ENCODE results near the gene CTSD. TPM values are rescaled to one million over a fixed set of nuclear protein-coding genes. Genes with fewer than 3 reads are reported as not detected.

Gene CTSD
- total RNA-seq, 1 experiment from 2014 or later: 26.1 TPM

- Histone ChIP-seq H3K4me1 (ENCODE audit: low read length) (no peaks in the 10 kb centered on the region), H3K27me3 (ENCODE audit: low read length) (no peaks in the 10 kb centered on the region), H4K20me1 (ENCODE audit: insufficient read depth, low read depth, low read length) (no peaks in the 10 kb centered on the region), H2AFZ (ENCODE audit: low read length) (no peak overlapping the region), H3K79me2 (ENCODE audit: low read length) (no peaks in the 10 kb centered on the region), H3K4me2 (ENCODE audit: low read depth, low read length, poor library complexity, severe bottlenecking) (no peak overlapping the region), H3K9me3 (ENCODE audit: low read length) (no peaks in the 10 kb centered on the region), H3K4me3 (ENCODE audit: low read length) (no peak overlapping the region), H3K9me2 (replicated peaks; ENCODE audit: insufficient read depth, low read length) (no peaks in the 10 kb centered on the region), H3K27ac (ENCODE audit: low read length) (no peak overlapping the region), H3K36me3 (ENCODE audit: insufficient read depth, low read length) (no peaks in the 10 kb centered on the region), H3K9ac (ENCODE audit: low read length) (no peak overlapping the region)
- no peak for DNase-seq
Observed at GRCh38 chr11:1728931-1729691, 34.6 kb downstream of the CTSD start.

- H3K4me2 ChIP-seq (ENCODE audit: low read depth, low read length, poor library complexity, severe bottlenecking): no peak overlapping the region
- no peak overlapping the region for H3K9ac ChIP-seq (ENCODE audit: low read length)
- no peaks in the 10 kb centered on the region for H3K27me3 ChIP-seq (ENCODE audit: low read length)
- no peak for DNase-seq
- no peaks in the 10 kb centered on the region for H3K9me3 ChIP-seq (ENCODE audit: low read length)
- no peak overlapping the region for H3K27ac ChIP-seq (ENCODE audit: low read length)
- H3K9me2 ChIP-seq (replicated peaks; ENCODE audit: insufficient read depth, low read length): no peaks in the 10 kb centered on the region
- H3K36me3 ChIP-seq (ENCODE audit: insufficient read depth, low read length): no peaks in the 10 kb centered on the region
- no peaks in the 10 kb centered on the region for H3K79me2 ChIP-seq (ENCODE audit: low read length)
- H2AFZ ChIP-seq (ENCODE audit: low read length): no peak overlapping the region
- H4K20me1 ChIP-seq (ENCODE audit: insufficient read depth, low read depth, low read length): no peaks in the 10 kb centered on the region
- H3K4me1 ChIP-seq (ENCODE audit: low read length): no peaks in the 10 kb centered on the region
- H3K4me3 ChIP-seq (ENCODE audit: low read length): no peak overlapping the region
Observed at GRCh38 chr11:1728301-1728700, 35.4 kb downstream of the CTSD start.

GRCh38 chr11:1727861-1728260, 35.9 kb downstream of the CTSD start:
- DNase-seq: no peak
- no peaks in the 10 kb centered on the region for H4K20me1 ChIP-seq (ENCODE audit: insufficient read depth, low read depth, low read length)
- H3K27me3 ChIP-seq (ENCODE audit: low read length): no peaks in the 10 kb centered on the region

GRCh38 chr11:1727096-1727690, 36.5 kb downstream of the CTSD start:
- Histone ChIP-seq H3K4me1 (ENCODE audit: low read length) (no peaks in the 10 kb centered on the region), H4K20me1 (ENCODE audit: insufficient read depth, low read depth, low read length) (no peaks in the 10 kb centered on the region), H2AFZ (ENCODE audit: low read length) (no peak overlapping the region), H3K27ac (ENCODE audit: low read length) (no peak overlapping the region), H3K9ac (ENCODE audit: low read length) (no peak overlapping the region), H3K36me3 (ENCODE audit: insufficient read depth, low read length) (no peaks in the 10 kb centered on the region), H3K4me3 (ENCODE audit: low read length) (no peak overlapping the region), H3K27me3 (ENCODE audit: low read length) (no peaks in the 10 kb centered on the region), H3K4me2 (ENCODE audit: low read depth, low read length, poor library complexity, severe bottlenecking) (no peak overlapping the region), H3K79me2 (ENCODE audit: low read length) (no peaks in the 10 kb centered on the region), H3K9me3 (ENCODE audit: low read length) (no peaks in the 10 kb centered on the region), H3K9me2 (replicated peaks; ENCODE audit: insufficient read depth, low read length) (no peaks in the 10 kb centered on the region)
- no peak for DNase-seq

More at GRCh38 chr11:1727861-1728260, 35.9 kb downstream of the CTSD start:
- H3K9me3 ChIP-seq (ENCODE audit: low read length): no peaks in the 10 kb centered on the region
- no peaks in the 10 kb centered on the region for H3K9me2 ChIP-seq (replicated peaks; ENCODE audit: insufficient read depth, low read length)
- H3K4me1 ChIP-seq (ENCODE audit: low read length): no peaks in the 10 kb centered on the region
- no peak overlapping the region for H2AFZ ChIP-seq (ENCODE audit: low read length)
- H3K79me2 ChIP-seq (ENCODE audit: low read length): no peaks in the 10 kb centered on the region
- no peak overlapping the region for H3K27ac ChIP-seq (ENCODE audit: low read length)
- H3K9ac ChIP-seq (ENCODE audit: low read length): no peak overlapping the region
- no peaks in the 10 kb centered on the region for H3K36me3 ChIP-seq (ENCODE audit: insufficient read depth, low read length)
- H3K4me3 ChIP-seq (ENCODE audit: low read length): no peak overlapping the region
- H3K4me2 ChIP-seq (ENCODE audit: low read depth, low read length, poor library complexity, severe bottlenecking): no peak overlapping the region

- H3K79me2 ChIP-seq (ENCODE audit: low read length): no peaks in the 10 kb centered on the region
- H3K4me3 ChIP-seq (ENCODE audit: low read length): no peak overlapping the region
- no peaks in the 10 kb centered on the region for H3K9me2 ChIP-seq (replicated peaks; ENCODE audit: insufficient read depth, low read length)
- no peak overlapping the region for H3K4me2 ChIP-seq (ENCODE audit: low read depth, low read length, poor library complexity, severe bottlenecking)
- no peak for DNase-seq
- no peak overlapping the region for H2AFZ ChIP-seq (ENCODE audit: low read length)
- H3K27me3 ChIP-seq (ENCODE audit: low read length): no peaks in the 10 kb centered on the region
- H3K4me1 ChIP-seq (ENCODE audit: low read length): no peaks in the 10 kb centered on the region
- no peaks in the 10 kb centered on the region for H4K20me1 ChIP-seq (ENCODE audit: insufficient read depth, low read depth, low read length)
- H3K27ac ChIP-seq (ENCODE audit: low read length): no peak overlapping the region
- H3K36me3 ChIP-seq (ENCODE audit: insufficient read depth, low read length): no peaks in the 10 kb centered on the region
- H3K9me3 ChIP-seq (ENCODE audit: low read length): no peaks in the 10 kb centered on the region
- no peak overlapping the region for H3K9ac ChIP-seq (ENCODE audit: low read length)
Observed at GRCh38 chr11:1719781-1720180, 43.9 kb downstream of the CTSD start.

- Histone ChIP-seq H3K79me2 (ENCODE audit: low read length) (no peaks in the 10 kb centered on the region), H2AFZ (ENCODE audit: low read length) (no peak overlapping the region), H3K27me3 (ENCODE audit: low read length) (no peaks in the 10 kb centered on the region), H3K36me3 (ENCODE audit: insufficient read depth, low read length) (no peaks in the 10 kb centered on the region), H4K20me1 (ENCODE audit: insufficient read depth, low read depth, low read length) (no peaks in the 10 kb centered on the region), H3K9me2 (replicated peaks; ENCODE audit: insufficient read depth, low read length) (no peaks in the 10 kb centered on the region), H3K9ac (ENCODE audit: low read length) (no peak overlapping the region), H3K4me1 (ENCODE audit: low read length) (no peaks in the 10 kb centered on the region), H3K4me3 (ENCODE audit: low read length) (no peak overlapping the region), H3K27ac (ENCODE audit: low read length) (no peak overlapping the region), H3K9me3 (ENCODE audit: low read length) (no peaks in the 10 kb centered on the region), H3K4me2 (ENCODE audit: low read depth, low read length, poor library complexity, severe bottlenecking) (no peak overlapping the region)
- no peak for DNase-seq
Observed at GRCh38 chr11:1718326-1718725, 45.4 kb downstream of the CTSD start.

GRCh38 chr11:1717745-1718144, 46.0 kb downstream of the CTSD start:
- H3K27me3 ChIP-seq (ENCODE audit: low read length): no peaks in the 10 kb centered on the region
- H3K9me2 ChIP-seq (replicated peaks; ENCODE audit: insufficient read depth, low read length): no peaks in the 10 kb centered on the region
- no peaks in the 10 kb centered on the region for H3K79me2 ChIP-seq (ENCODE audit: low read length)
- H3K4me3 ChIP-seq (ENCODE audit: low read length): no peak overlapping the region
- no peaks in the 10 kb centered on the region for H3K36me3 ChIP-seq (ENCODE audit: insufficient read depth, low read length)
- no peak overlapping the region for H2AFZ ChIP-seq (ENCODE audit: low read length)
- H3K27ac ChIP-seq (ENCODE audit: low read length): no peak overlapping the region
- no peaks in the 10 kb centered on the region for H4K20me1 ChIP-seq (ENCODE audit: insufficient read depth, low read depth, low read length)
- H3K9me3 ChIP-seq (ENCODE audit: low read length): no peaks in the 10 kb centered on the region
- no peak for DNase-seq
- H3K9ac ChIP-seq (ENCODE audit: low read length): no peak overlapping the region
- no peak overlapping the region for H3K4me2 ChIP-seq (ENCODE audit: low read depth, low read length, poor library complexity, severe bottlenecking)
- H3K4me1 ChIP-seq (ENCODE audit: low read length): no peaks in the 10 kb centered on the region

- no peak overlapping the region for H2AFZ ChIP-seq (ENCODE audit: low read length)
- no peaks in the 10 kb centered on the region for H3K79me2 ChIP-seq (ENCODE audit: low read length)
- no peak overlapping the region for H3K9ac ChIP-seq (ENCODE audit: low read length)
- H3K4me2 ChIP-seq (ENCODE audit: low read depth, low read length, poor library complexity, severe bottlenecking): no peak overlapping the region
- H3K4me3 ChIP-seq (ENCODE audit: low read length): no peak overlapping the region
- H3K27ac ChIP-seq (ENCODE audit: low read length): no peak overlapping the region
- no peaks in the 10 kb centered on the region for H3K4me1 ChIP-seq (ENCODE audit: low read length)
- H3K9me3 ChIP-seq (ENCODE audit: low read length): no peaks in the 10 kb centered on the region
- no peaks in the 10 kb centered on the region for H3K36me3 ChIP-seq (ENCODE audit: insufficient read depth, low read length)
- H4K20me1 ChIP-seq (ENCODE audit: insufficient read depth, low read depth, low read length): no peaks in the 10 kb centered on the region
- H3K27me3 ChIP-seq (ENCODE audit: low read length): no peaks in the 10 kb centered on the region
- DNase-seq: no peak
- no peaks in the 10 kb centered on the region for H3K9me2 ChIP-seq (replicated peaks; ENCODE audit: insufficient read depth, low read length)
Observed at GRCh38 chr11:1714908-1715885, 48.5 kb downstream of the CTSD start.

Data from Karpas-422 (cell line).